ENCODE results near the gene C10orf120. TPM values are rescaled to one million over a fixed set of nuclear protein-coding genes. Genes with fewer than 3 reads are reported as not detected.

The C10orf120 gene
- total and polyA plus RNA-seq, 8 donors = 0.12 to 0.23 (median 0.19) TPM; not detected in 3

DNA sequence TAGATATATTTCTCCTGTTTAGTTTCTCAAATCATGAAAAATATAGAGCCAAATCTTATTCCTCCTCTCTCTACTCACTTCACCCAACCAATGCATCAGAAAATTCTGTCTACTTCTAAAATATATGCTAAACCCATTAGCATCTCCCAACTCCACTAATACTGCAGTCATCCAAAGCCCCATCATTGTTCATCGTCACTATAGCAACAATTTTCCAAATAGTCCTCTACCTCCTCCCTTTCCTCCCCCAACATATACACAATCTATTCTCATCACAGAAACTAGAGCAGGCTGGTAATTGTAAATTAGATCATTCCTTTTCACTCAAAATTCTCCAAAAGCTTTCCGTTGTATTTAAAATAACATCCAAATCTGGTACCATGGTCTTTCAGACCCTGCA is 38.4 kb upstream of the C10orf120 start:
- intact Hi-C loops (cut with DNase I) = no loop called here
- no peak for DNase-seq
- H3K27ac ChIP-seq = no peak overlapping the region
- H3K4me1 ChIP-seq = no peaks in the 10 kb centered on the region
- FAIRE-seq = no peak
- TF ChIP-seq, protein P1, sequence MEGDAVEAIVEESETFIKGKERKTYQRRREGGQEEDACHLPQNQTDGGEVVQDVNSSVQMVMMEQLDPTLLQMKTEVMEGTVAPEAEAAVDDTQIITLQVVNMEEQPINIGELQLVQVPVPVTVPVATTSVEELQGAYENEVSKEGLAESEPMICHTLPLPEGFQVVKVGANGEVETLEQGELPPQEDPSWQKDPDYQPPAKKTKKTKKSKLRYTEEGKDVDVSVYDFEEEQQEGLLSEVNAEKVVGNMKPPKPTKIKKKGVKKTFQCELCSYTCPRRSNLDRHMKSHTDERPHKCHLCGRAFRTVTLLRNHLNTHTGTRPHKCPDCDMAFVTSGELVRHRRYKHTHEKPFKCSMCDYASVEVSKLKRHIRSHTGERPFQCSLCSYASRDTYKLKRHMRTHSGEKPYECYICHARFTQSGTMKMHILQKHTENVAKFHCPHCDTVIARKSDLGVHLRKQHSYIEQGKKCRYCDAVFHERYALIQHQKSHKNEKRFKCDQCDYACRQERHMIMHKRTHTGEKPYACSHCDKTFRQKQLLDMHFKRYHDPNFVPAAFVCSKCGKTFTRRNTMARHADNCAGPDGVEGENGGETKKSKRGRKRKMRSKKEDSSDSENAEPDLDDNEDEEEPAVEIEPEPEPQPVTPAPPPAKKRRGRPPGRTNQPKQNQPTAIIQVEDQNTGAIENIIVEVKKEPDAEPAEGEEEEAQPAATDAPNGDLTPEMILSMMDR (IDR thresholded peaks at IDR 0.05) = no peak
- no peaks in the 10 kb centered on the region for H3K27me3 ChIP-seq
- H3K9me3 ChIP-seq = no peaks in the 10 kb centered on the region
- 91% methylated on average over 2 of the region's 2 CpGs for WGBS, 2 donors
- H3K4me3 ChIP-seq = no peak overlapping the region
- no peak for ATAC-seq
- H3K36me3 ChIP-seq = no peaks in the 10 kb centered on the region

DNA sequence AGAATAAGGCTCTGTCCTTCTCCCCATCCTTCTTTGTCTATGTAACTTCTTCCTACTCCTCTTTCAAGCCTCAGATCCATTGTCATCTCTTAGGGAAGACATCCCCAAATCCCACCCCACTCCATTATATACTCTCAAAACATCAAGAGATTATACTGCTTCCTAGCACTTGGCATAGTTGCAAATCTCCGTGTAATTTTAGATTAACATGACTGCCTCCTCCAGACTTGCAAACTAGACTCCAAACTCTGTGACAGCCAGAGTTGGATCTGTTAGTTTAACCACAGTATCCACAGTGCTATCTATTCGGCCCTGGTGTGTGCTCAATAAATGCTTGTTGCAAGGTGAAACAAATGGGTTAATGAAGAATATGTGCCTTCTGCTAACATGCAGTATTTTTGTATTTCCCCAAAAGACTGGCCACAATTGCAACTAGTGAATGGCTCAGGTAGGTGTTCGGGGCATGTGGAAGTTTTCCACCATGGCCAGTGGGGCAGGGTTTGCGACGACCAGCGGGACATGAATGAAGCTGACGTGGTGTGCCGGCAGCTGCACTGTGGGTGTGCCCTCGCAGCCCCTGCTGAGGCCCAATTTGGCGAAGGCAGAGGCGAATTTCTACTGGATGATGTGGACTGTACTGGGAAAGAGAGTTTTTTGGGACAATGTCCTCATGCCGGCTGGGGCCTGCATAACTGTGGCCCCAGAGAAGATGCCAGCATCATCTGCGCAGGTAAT is 34.5 kb upstream of the C10orf120 start:
- TF ChIP-seq, protein P1 (IDR thresholded peaks at IDR 0.05) = no peak
- 80 to 81% methylated on average over 13 of the region's 13 CpGs for WGBS, 2 donors
- H3K9me3 ChIP-seq = no peaks in the 10 kb centered on the region
- no peaks in the 10 kb centered on the region for H3K27me3 ChIP-seq
- H3K4me1 ChIP-seq = no peaks in the 10 kb centered on the region
- no peak overlapping the region for H3K4me3 ChIP-seq
- no peak for FAIRE-seq
- no peak overlapping the region for H3K27ac ChIP-seq
- ATAC-seq = no peak
- H3K36me3 ChIP-seq = no peaks in the 10 kb centered on the region
- DNase-seq = no peak
- intact Hi-C loops (cut with DNase I) = no loop called here

DNA sequence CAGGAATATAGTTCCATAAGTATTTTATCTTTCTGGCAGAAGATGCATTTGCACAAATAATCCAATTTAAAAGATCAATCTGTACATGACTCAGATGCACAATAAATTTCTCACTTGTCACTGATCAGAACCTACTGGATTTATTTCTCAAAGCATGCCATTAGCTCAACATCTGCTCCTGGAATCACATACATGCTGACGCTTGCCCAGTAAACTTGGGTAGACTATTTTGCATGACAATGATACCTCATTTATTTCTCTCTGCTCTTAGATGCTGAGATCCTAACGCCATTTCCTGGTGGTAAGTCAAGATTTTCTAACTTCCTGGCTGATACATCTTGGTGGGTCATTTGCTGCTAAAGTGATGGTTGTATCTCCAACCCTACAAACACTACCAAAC is 33.8 kb upstream of the C10orf120 start:
- WGBS, 2 donors = 67% methylated on average over 2 of the region's 2 CpGs
- no peak for FAIRE-seq
- H3K27me3 ChIP-seq = no peaks in the 10 kb centered on the region

DNA sequence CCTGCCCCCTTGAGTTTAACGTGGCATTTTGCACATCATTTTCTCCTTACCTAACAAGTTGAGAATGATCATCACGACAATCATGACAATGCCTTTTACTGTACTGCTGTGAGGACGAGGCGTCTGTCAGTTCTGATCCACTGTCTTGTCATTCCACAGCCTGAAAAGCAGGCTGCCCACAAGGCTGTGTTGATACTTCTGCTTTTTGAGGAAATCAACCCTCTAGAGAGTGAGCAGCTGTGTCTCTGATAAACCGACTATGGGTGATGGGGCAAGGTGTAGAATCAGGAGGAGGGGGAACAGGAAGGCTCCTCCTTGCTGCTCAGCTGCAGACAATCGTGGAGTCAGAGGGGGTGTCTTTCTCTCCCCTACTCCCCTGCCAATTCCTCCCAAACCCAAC is 30.6 kb upstream of the C10orf120 start:
- FAIRE-seq = no peak
- WGBS, 2 donors = 60 to 68% methylated on average over 6 of the region's 6 CpGs
- Histone ChIP-seq H3K4me1 (no peaks in the 10 kb centered on the region), H3K9me3 (no peaks in the 10 kb centered on the region), H3K27me3 (no peaks in the 10 kb centered on the region), H3K4me3 (no peak overlapping the region), H3K36me3 (no peaks in the 10 kb centered on the region), H3K27ac (no peak overlapping the region)
- no peak for DNase-seq
- intact Hi-C loops (cut with DNase I) = no loop called here
- no peak for ATAC-seq
- TF ChIP-seq, protein P1 (IDR thresholded peaks at IDR 0.05) = no peak

More for the DNA sequence above, 33.8 kb upstream of the C10orf120 start:
- no peak for ATAC-seq
- no peaks in the 10 kb centered on the region for H3K4me1 ChIP-seq
- H3K4me3 ChIP-seq = no peak overlapping the region
- DNase-seq = no peak
- no peaks in the 10 kb centered on the region for H3K9me3 ChIP-seq
- TF ChIP-seq, protein P1 (IDR thresholded peaks at IDR 0.05) = no peak
- H3K27ac ChIP-seq = no peak overlapping the region
- intact Hi-C loops (cut with DNase I) = no loop called here
- H3K36me3 ChIP-seq = no peaks in the 10 kb centered on the region

DNA sequence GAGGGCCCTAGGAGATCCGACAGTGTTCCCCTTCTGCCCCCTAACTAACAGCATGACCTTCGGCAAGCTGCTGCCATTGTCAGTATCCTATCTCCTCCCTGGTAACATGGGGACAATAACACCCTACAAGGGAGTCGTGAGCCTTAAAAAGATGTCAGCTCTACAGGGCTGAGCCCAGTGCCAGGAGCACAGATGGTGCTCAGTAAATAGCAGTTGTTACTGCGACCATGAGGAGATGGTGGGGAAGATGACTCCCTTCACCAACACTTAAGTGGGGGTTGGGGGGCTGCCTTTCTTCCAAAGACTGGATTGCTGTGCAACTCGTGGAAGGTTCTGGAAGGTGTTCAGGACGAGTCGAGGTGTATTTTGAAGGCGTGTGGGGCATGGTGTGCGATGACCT is 29.5 kb upstream of the C10orf120 start:
- TF ChIP-seq, protein P1 (IDR thresholded peaks at IDR 0.05) = no peak
- 87% methylated on average over 9 of the region's 9 CpGs for WGBS, 2 donors
- FAIRE-seq = no peak
- Histone ChIP-seq H3K4me1 (no peaks in the 10 kb centered on the region), H3K27me3 (no peaks in the 10 kb centered on the region), H3K36me3 (no peaks in the 10 kb centered on the region), H3K9me3 (no peaks in the 10 kb centered on the region), H3K4me3 (no peak overlapping the region), H3K27ac (no peak overlapping the region)
- no peak for DNase-seq
- no peak for ATAC-seq
- intact Hi-C loops (cut with DNase I) = no loop called here

Measured in pancreas (tissue), 10 donors.